K562 (cell line): ENCODE measurements around the gene PUM2.

Experiments used
- MEF2A ChIP-seq: IDR thresholded peaks from 2 replicates; pipeline ENCODE4 v1.6.1; 2011; ENCODE audit warnings: low read depth, mild to moderate bottlenecking, low read length, moderate library complexity; ENCODE audit not compliant: control insufficient read depth
- TF ChIP-seq, protein P1 (sequence below), 3 experiments: IDR thresholded peaks in 2 of 3; conservative IDR thresholded peaks in 1 of 3; 2 replicates each; pipeline ENCODE4 v1.5.1; 2011 to 2012; ENCODE audit warnings: low read length in 3 of 3, mild to moderate bottlenecking in 3 of 3, control low read depth in 2 of 3, improper control_type of control experiment in 1 of 3, inconsistent platforms in 1 of 3, low read depth in 1 of 3, mixed read lengths in 1 of 3, moderate library complexity in 1 of 3; ENCODE audit not compliant: insufficient read depth in 2 of 3
- TF ChIP-seq, protein P2 (sequence below): fragments of 250-450 bp; sonication (Bioruptor Pico); IDR thresholded peaks from 2 replicates; pipeline ENCODE4 v1.5.0; 2022; ENCODE audit warnings: mild to moderate bottlenecking

DNA sequence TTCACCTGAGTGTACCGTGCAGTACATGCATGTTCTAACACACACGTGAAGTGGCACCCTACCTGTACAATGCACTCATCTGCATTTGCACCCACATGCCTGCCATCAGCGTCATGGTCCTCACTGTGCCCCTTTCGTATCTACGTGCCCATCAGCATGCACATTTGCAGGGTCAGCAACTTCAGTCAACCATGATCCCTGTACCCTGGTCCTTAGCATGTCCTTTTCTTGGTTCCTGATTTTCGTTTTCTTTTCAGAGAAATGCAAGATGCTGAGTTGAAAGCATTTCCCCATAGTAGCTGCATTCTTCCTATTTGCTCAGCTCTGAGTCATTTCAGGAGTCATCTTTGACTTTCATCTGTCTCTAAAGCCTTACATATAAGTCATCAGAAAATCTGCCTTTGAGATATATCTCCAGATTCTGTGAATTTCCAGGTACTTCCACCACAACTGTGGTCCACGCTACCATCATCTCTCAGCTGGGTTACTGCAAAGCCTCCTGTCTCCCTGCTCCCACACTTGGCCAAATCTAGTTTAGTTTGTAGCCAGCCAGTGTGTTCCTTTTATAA, 14.7 kb upstream of the PUM2 start:
- TF ChIP-seq, protein P1, sequence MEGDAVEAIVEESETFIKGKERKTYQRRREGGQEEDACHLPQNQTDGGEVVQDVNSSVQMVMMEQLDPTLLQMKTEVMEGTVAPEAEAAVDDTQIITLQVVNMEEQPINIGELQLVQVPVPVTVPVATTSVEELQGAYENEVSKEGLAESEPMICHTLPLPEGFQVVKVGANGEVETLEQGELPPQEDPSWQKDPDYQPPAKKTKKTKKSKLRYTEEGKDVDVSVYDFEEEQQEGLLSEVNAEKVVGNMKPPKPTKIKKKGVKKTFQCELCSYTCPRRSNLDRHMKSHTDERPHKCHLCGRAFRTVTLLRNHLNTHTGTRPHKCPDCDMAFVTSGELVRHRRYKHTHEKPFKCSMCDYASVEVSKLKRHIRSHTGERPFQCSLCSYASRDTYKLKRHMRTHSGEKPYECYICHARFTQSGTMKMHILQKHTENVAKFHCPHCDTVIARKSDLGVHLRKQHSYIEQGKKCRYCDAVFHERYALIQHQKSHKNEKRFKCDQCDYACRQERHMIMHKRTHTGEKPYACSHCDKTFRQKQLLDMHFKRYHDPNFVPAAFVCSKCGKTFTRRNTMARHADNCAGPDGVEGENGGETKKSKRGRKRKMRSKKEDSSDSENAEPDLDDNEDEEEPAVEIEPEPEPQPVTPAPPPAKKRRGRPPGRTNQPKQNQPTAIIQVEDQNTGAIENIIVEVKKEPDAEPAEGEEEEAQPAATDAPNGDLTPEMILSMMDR (IDR thresholded peaks at IDR 0.05 in 2 of 3, conservative IDR thresholded peaks at IDR 0.05 in 1 of 3; ENCODE audit: insufficient read depth in 2 of 3, low read depth in 1 of 3, low read length in 3 of 3): no peak
- TF ChIP-seq MEF2A: no peak
- TF ChIP-seq, protein P2, sequence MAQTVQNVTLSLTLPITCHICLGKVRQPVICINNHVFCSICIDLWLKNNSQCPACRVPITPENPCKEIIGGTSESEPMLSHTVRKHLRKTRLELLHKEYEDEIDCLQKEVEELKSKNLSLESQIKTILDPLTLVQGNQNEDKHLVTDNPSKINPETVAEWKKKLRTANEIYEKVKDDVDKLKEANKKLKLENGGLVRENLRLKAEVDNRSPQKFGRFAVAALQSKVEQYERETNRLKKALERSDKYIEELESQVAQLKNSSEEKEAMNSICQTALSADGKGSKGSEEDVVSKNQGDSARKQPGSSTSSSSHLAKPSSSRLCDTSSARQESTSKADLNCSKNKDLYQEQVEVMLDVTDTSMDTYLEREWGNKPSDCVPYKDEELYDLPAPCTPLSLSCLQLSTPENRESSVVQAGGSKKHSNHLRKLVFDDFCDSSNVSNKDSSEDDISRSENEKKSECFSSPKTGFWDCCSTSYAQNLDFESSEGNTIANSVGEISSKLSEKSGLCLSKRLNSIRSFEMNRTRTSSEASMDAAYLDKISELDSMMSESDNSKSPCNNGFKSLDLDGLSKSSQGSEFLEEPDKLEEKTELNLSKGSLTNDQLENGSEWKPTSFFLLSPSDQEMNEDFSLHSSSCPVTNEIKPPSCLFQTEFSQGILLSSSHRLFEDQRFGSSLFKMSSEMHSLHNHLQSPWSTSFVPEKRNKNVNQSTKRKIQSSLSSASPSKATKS (CRISPR knock-in tag): no peak
